OCI-LY7 (cell line): ENCODE data around the gene PCTP. TPM values are rescaled to one million over a fixed set of nuclear protein-coding genes. Genes with fewer than 3 reads are reported as not detected.
A peak's percentile ranks its signal among the peaks of the same experiment; 100 is the strongest.

Experiments
- BruUV-seq: library from RNA; stranded (reverse); fragments of 400-500 nt; replicated peaks from 2 replicates; lab custom pipeline; 2021; lab: Mats Ljungman, UMichigan
- CTCF ChIA-PET: fragments of 300-600 bp; sonication (Branson Sonifier 250); formaldehyde crosslinking; loops from one replicate; lab custom pipeline; 2022; ENCODE audit warnings: antibody characterized with exemption; ENCODE audit not compliant: unreplicated experiment; lab: Charles Lee
- POLR2A ChIA-PET: fragments of 300-600 bp; sonication (Branson Sonifier 250); formaldehyde crosslinking; loops from one replicate; lab custom pipeline; 2022; ENCODE audit warnings: antibody characterized with exemption; lab: Charles Lee
- DNase-seq: peaks from one replicate; pipeline ENCODE4 v3.0.0-alpha.2; 2015; ENCODE audit warnings: low spot score
- H2AFZ ChIP-seq: fragments of 200-600 bp; sonication (generic), shearing (Covaris generic); 2 replicates; pipeline ENCODE4 v1.6.1; 2014; ENCODE audit warnings: mild to moderate bottlenecking, antibody characterized with exemption, low read length, moderate library complexity
- H3K27ac ChIP-seq: fragments of 200-600 bp; sonication (generic); 2 replicates; pipeline ENCODE4 v1.5.1; 2014; ENCODE audit warnings: mixed run types, low read depth, mild to moderate bottlenecking, moderate library complexity, low read length, inconsistent platforms; ENCODE audit not compliant: poor library complexity, severe bottlenecking
- H3K36me3 ChIP-seq: fragments of 200-600 bp; sonication (generic); 2 replicates; pipeline ENCODE4 v1.6.1; 2014; ENCODE audit warnings: mild to moderate bottlenecking, antibody characterized with exemption, low read length, moderate library complexity, mixed read lengths; ENCODE audit not compliant: insufficient read depth
- H3K4me1 ChIP-seq: fragments of 200-600 bp; sonication (generic); 2 replicates; pipeline ENCODE4 v1.5.1; 2014; ENCODE audit warnings: mild to moderate bottlenecking, low read length; ENCODE audit not compliant: insufficient read depth, poor library complexity, severe bottlenecking
- H3K4me2 ChIP-seq: fragments of 200-600 bp; sonication (generic); 2 replicates; pipeline ENCODE4 v1.6.1; 2014; ENCODE audit warnings: mild to moderate bottlenecking, low read length
- H3K4me3 ChIP-seq: fragments of 200-600 bp; sonication (generic); 2 replicates; pipeline ENCODE4 v1.5.1; 2014; ENCODE audit warnings: mild to moderate bottlenecking, low read depth, low read length; ENCODE audit not compliant: poor library complexity, severe bottlenecking
- H3K79me2 ChIP-seq: fragments of 200-600 bp; sonication (generic); 2 replicates; pipeline ENCODE4 v1.6.1; 2016; ENCODE audit warnings: low read depth, mild to moderate bottlenecking, low read length, moderate library complexity, mixed read lengths; ENCODE audit not compliant: insufficient read depth
- H3K9me2 ChIP-seq: fragments of 200-600 bp; sonication (generic); 2 replicates; pipeline ENCODE4 v1.6.1; 2016; ENCODE audit warnings: mild to moderate bottlenecking, low read length, mixed read lengths; ENCODE audit not compliant: insufficient read depth
- H3K9me3 ChIP-seq: fragments of 200-600 bp; sonication (generic); 2 replicates; pipeline ENCODE4 v1.6.1; 2014; ENCODE audit warnings: mild to moderate bottlenecking, mixed run types, low read length, mixed read lengths
- H4K20me1 ChIP-seq: fragments of 200-600 bp; sonication (generic); 2 replicates; pipeline ENCODE4 v1.6.1; 2014; ENCODE audit warnings: mild to moderate bottlenecking, antibody characterized with exemption, low read length, moderate library complexity, mixed read lengths; ENCODE audit not compliant: insufficient read depth
- EZH2phosphoT487 ChIP-seq: fragments of 200-600 bp; sonication (generic); IDR thresholded peaks from 2 replicates; pipeline ENCODE4 v1.6.1; 2018; ENCODE audit warnings: low read depth, borderline replicate concordance, mild to moderate bottlenecking, mixed run types, antibody characterized with exemption, low read length, moderate library complexity, mixed read lengths
- intact Hi-C: fragments of 100-400 bp; cut with micrococcal nuclease; formaldehyde crosslinking; loops from one replicate; pipeline ENCODE4 v1.10.0; 2022; ENCODE audit not compliant: unreplicated experiment
- total RNA-seq, 2 experiments: library from RNA; depleted of rRNA in 1 of 2; stranded (reverse); fragments of >200 nt in 1 of 2; shearing (Covaris generic) in 1 of 2; gene quantifications; 2 replicates each; pipeline ENCODE4 v1.2.3, GENCODE V29; 2014 to 2022
- TF ChIP-seq, protein P1 (sequence below): fragments of 200-600 bp; sonication (generic); conservative IDR thresholded peaks from 2 replicates; pipeline ENCODE4 v1.5.1; 2014; ENCODE audit warnings: mild to moderate bottlenecking, antibody characterized with exemption, low read length, moderate library complexity, mixed read lengths

The PCTP gene
- total RNA-seq, 2 experiments from 2014 or later, result 6.1 to 9.4 TPM

DNA sequence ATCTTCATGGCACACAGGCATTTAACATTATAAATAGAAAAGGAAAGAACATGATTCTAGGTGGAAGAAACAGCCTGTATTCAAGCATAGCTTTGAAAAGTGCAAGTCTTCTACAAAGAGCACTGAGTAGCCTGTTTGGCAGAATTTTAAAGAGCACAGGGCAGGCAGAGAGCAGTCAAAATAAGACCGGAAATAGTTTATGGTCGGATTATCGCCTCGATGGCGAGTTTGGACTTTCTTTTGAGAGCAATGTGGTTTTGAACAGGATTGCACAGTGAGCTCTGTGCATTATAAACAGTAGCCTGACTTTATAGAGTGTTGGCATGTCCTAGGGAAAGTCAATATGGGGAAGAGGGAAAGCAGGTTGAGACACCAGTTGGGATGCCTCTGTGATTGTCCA, 22.0 kb upstream of the PCTP start:
- Histone ChIP-seq H3K27ac (no peak overlapping the region), H3K4me2 (no peak overlapping the region), H3K9me3 (no peaks in the 10 kb centered on the region), H3K36me3 (no peaks in the 10 kb centered on the region), H3K9me2 (no peaks in the 10 kb centered on the region), H3K4me1 (peaks cover 12% of the 10 kb centered on the region), H3K79me2 (no peaks in the 10 kb centered on the region), H4K20me1 (no peaks in the 10 kb centered on the region), H2AFZ (no peak overlapping the region), H3K4me3 (no peak overlapping the region)
- intact Hi-C loops, result no loop called here
- CTCF ChIA-PET, result no interaction called here
- POLR2A ChIA-PET, result interaction anchor here (1.2 kb wide), 1 partner anchor 22 kb away, joined by 5 read pairs; the partner anchor contains the start of gene PCTP
- BruUV-seq, result no TSS peak
- TF ChIP-seq EZH2phosphoT487, result no peak
- no peak for DNase-seq

GRCh38 chr17:55729484-55729883, 21.4 kb upstream of the PCTP start:
- Histone ChIP-seq H3K9me3 (no peaks in the 10 kb centered on the region), H3K79me2 (no peaks in the 10 kb centered on the region), H4K20me1 (no peaks in the 10 kb centered on the region), H3K36me3 (no peaks in the 10 kb centered on the region), H3K9me2 (no peaks in the 10 kb centered on the region), H3K4me1 (peaks cover 18% of the 10 kb centered on the region), H3K4me2 (no peak overlapping the region), H3K4me3 (no peak overlapping the region), H3K27ac (no peak overlapping the region), H2AFZ (no peak overlapping the region)
- DNase-seq, result no peak
- POLR2A ChIA-PET, result interaction anchor here (1.2 kb wide), 1 partner anchor 22 kb away, joined by 5 read pairs; the partner anchor contains the start of gene PCTP
- TF ChIP-seq EZH2phosphoT487, result no peak
- TF ChIP-seq, protein P1, sequence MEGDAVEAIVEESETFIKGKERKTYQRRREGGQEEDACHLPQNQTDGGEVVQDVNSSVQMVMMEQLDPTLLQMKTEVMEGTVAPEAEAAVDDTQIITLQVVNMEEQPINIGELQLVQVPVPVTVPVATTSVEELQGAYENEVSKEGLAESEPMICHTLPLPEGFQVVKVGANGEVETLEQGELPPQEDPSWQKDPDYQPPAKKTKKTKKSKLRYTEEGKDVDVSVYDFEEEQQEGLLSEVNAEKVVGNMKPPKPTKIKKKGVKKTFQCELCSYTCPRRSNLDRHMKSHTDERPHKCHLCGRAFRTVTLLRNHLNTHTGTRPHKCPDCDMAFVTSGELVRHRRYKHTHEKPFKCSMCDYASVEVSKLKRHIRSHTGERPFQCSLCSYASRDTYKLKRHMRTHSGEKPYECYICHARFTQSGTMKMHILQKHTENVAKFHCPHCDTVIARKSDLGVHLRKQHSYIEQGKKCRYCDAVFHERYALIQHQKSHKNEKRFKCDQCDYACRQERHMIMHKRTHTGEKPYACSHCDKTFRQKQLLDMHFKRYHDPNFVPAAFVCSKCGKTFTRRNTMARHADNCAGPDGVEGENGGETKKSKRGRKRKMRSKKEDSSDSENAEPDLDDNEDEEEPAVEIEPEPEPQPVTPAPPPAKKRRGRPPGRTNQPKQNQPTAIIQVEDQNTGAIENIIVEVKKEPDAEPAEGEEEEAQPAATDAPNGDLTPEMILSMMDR, result no peak
- intact Hi-C loops, result no loop called here
- CTCF ChIA-PET, result no interaction called here
- no TSS peak for BruUV-seq

DNA sequence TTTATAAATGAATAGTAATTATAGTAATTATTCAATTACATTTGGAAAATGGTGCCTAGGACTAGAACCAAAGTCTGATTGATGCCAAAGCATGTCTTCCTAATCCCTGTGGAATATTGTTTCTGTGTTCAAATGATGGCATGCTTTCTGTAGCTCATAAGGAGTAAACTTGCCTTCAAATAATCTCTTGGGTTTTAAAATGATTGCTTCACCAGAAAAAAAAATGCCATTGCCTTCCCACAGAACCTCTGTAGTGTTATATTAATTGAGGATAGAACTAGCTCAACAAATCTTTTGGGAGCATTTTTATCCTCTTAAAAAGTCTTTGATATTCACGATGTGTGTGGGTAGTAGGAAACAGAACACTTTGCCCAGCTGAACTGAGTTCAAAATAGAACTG, 20.5 kb upstream of the PCTP start:
- Histone ChIP-seq H4K20me1 (no peaks in the 10 kb centered on the region), H3K9me2 (no peaks in the 10 kb centered on the region), H3K27ac (no peak overlapping the region), H3K4me3 (no peak overlapping the region), H3K4me1 (peaks cover 11% of the 10 kb centered on the region), H2AFZ (peak overlapping the region; percentile 12; the same call in 1 of the 2 replicates), H3K36me3 (no peaks in the 10 kb centered on the region), H3K4me2 (no peak overlapping the region), H3K79me2 (no peaks in the 10 kb centered on the region), H3K9me3 (no peaks in the 10 kb centered on the region)
- CTCF ChIA-PET, result no interaction called here
- TF ChIP-seq, protein P1, result no peak
- no peak for TF ChIP-seq EZH2phosphoT487
- intact Hi-C loops, result no loop called here
- POLR2A ChIA-PET, result interaction anchor here (0.8 kb wide), 1 partner anchor 14 kb away, joined by 3 read pairs; no protein-coding TSS in a partner anchor
- DNase-seq, result no peak
- no TSS peak for BruUV-seq
